Occipital lobe (tissue), 2 donors: ENCODE results near the gene MRPL53. TPM values are rescaled to one million over a fixed set of nuclear protein-coding genes. Genes with fewer than 3 reads are reported as not detected.
"Not testable (repeated sequence)": the region's sequence is repeated elsewhere in the genome, so short reads cannot be mapped to it uniquely, and the experiment has no call there.

ENCODE experiments used
- DNase-seq: peaks from one replicate; lab custom pipeline; 2025; lab: John Stamatoyannopoulos, UW
- total RNA-seq: library from RNA; depleted of rRNA; stranded (reverse); fragments of >200 nt; gene quantifications from one replicate; pipeline ENCODE4 v1.2.3, GENCODE V29; 2014

Gene MRPL53
- total RNA-seq, 1 donor from 2014 or later: 11.5 TPM

GRCh38 chr2:74502720-74503505 is 30.4 kb upstream of the MRPL53 start:
- no peak for DNase-seq

- no peak for DNase-seq
Measured at GRCh38 chr2:74502147-74502719, 29.8 kb upstream of the MRPL53 start.

- no peak for DNase-seq
Measured at GRCh38 chr2:74501335-74502071, 29.0 kb upstream of the MRPL53 start.

GRCh38 chr2:74500578-74500946 is 28.1 kb upstream of the MRPL53 start:
- no peak for DNase-seq

GRCh38 chr2:74499940-74500577 is 27.6 kb upstream of the MRPL53 start:
- DNase-seq: no peak

GRCh38 chr2:74499267-74499939 is 26.9 kb upstream of the MRPL53 start, which contains the start of gene LBX2:
Gene LBX2 (minus strand): TSS chr2:74499603. CDS start chr2:74499537, 66 bp downstream.
- DNase-seq: no peak

- no peak for DNase-seq
Measured at GRCh38 chr2:74498500-74499266, 26.2 kb upstream of the MRPL53 start.

GRCh38 chr2:74497777-74498499 is 25.5 kb upstream of the MRPL53 start:
- no peak for DNase-seq

GRCh38 chr2:74496997-74497776 is 24.7 kb upstream of the MRPL53 start:
- no peak for DNase-seq

GRCh38 chr2:74495440-74495839 is 23.0 kb upstream of the MRPL53 start:
- DNase-seq: no peak

GRCh38 chr2:74493546-74493945 is 21.1 kb upstream of the MRPL53 start:
- no peak for DNase-seq

- no peak for DNase-seq
Measured at GRCh38 chr2:74491648-74492544, 19.4 kb upstream of the MRPL53 start.

GRCh38 chr2:74489906-74490305 is 17.4 kb upstream of the MRPL53 start:
- DNase-seq: no peak

- DNase-seq: no peak
Measured at GRCh38 chr2:74488643-74489481, 16.4 kb upstream of the MRPL53 start.

- no peak for DNase-seq
Measured at GRCh38 chr2:74486141-74486540, 13.7 kb upstream of the MRPL53 start.

- DNase-seq: not testable (repeated sequence)
Measured at GRCh38 chr2:74483675-74484164, 11.2 kb upstream of the MRPL53 start.
